HEK293 (cell line): ENCODE data around the gene RASSF3.

Experiments used
- CTCF ChIA-PET: fragments of 350-600 bp; formaldehyde crosslinking; extraction: SDS; loops from one replicate; lab custom pipeline; 2021; ENCODE audit warnings: antibody characterized with exemption; lab: Yijun Ruan, JAX
- POLR2A ChIA-PET: fragments of 300-600 bp; formaldehyde crosslinking; extraction: SDS; loops from one replicate; lab custom pipeline; 2020; ENCODE audit warnings: antibody characterized with exemption, inconsistent platforms; lab: Yijun Ruan, JAX
- H3K27ac ChIP-seq: fragments of 200-500 bp; sonication (Bioruptor generic); 2 replicates; pipeline ENCODE4 v1.5.1; 2014; ENCODE audit warnings: low read depth, low read length, control low read depth, inconsistent platforms; ENCODE audit errors: extremely low read depth
- H3K36me3 ChIP-seq, 2 experiments: fragments of 200-500 bp in 1 of 2; sonication (Bioruptor generic) in 1 of 2; 1 replicate in 1 of 2; 2 replicates in 1 of 2; pipeline ENCODE4 v1.5.1; 2014 to 2017; ENCODE audit warnings: inconsistent platforms in 2 of 2, low read length in 2 of 2; ENCODE audit not compliant: control insufficient read depth in 2 of 2, insufficient read depth in 1 of 2
- H3K4me1 ChIP-seq: fragments of 200-500 bp; sonication (Bioruptor generic); 2 replicates; pipeline ENCODE4 v1.5.1; 2014; ENCODE audit warnings: mild to moderate bottlenecking, low read length, inconsistent platforms; ENCODE audit not compliant: control insufficient read depth, insufficient read depth
- H3K4me3 ChIP-seq: 2 replicates; pipeline ENCODE4 v1.5.1; 2011; ENCODE audit warnings: low read depth, mild to moderate bottlenecking, control low read depth, low read length, moderate library complexity
- H3K9me3 ChIP-seq: fragments of 200-500 bp; sonication (Bioruptor generic); 2 replicates; pipeline ENCODE4 v1.5.1; 2014; ENCODE audit warnings: low read depth, low read length, inconsistent platforms; ENCODE audit not compliant: control insufficient read depth, insufficient read depth
- BCL6B ChIP-seq: fragments of 450-650 bp; formaldehyde crosslinking; IDR thresholded peaks from 2 replicates; pipeline ENCODE4 v1.5.1; 2017; ENCODE audit warnings: missing biosample characterization, missing genetic modification characterization
- GFI1B ChIP-seq: fragments of 450-650 bp; formaldehyde crosslinking; IDR thresholded peaks from 2 replicates; pipeline ENCODE4 v1.5.1; 2016; ENCODE audit warnings: missing biosample characterization, missing genetic modification characterization
- GLIS1 ChIP-seq: fragments of 450-650 bp; formaldehyde crosslinking; IDR thresholded peaks from 2 replicates; pipeline ENCODE4 v1.5.1; 2016; ENCODE audit warnings: missing biosample characterization, missing genetic modification characterization
- KLF8 ChIP-seq: fragments of 450-650 bp; formaldehyde crosslinking; IDR thresholded peaks from 2 replicates; pipeline ENCODE4 v1.5.1; 2016; ENCODE audit warnings: missing biosample characterization, missing genetic modification characterization
- KLF9 ChIP-seq: fragments of 450-650 bp; formaldehyde crosslinking; IDR thresholded peaks from 2 replicates; pipeline ENCODE4 v1.5.1; 2016; ENCODE audit warnings: missing biosample characterization, missing genetic modification characterization, low read depth
- PRDM2 ChIP-seq: fragments of 450-650 bp; formaldehyde crosslinking; IDR thresholded peaks from 2 replicates; pipeline ENCODE4 v1.5.1; 2016; ENCODE audit warnings: missing biosample characterization, missing genetic modification characterization, borderline replicate concordance
- ZBTB1 ChIP-seq: fragments of 450-650 bp; formaldehyde crosslinking; IDR thresholded peaks from 2 replicates; pipeline ENCODE4 v1.5.1; 2016; ENCODE audit warnings: missing biosample characterization, missing genetic modification characterization
- ZFP37 ChIP-seq: fragments of 450-650 bp; formaldehyde crosslinking; IDR thresholded peaks from 2 replicates; pipeline ENCODE4 v1.5.1; 2016; ENCODE audit warnings: missing biosample characterization, missing genetic modification characterization
- ZIC2 ChIP-seq: fragments of 450-650 bp; formaldehyde crosslinking; IDR thresholded peaks from 2 replicates; pipeline ENCODE4 v1.5.1; 2016; ENCODE audit warnings: missing biosample characterization, missing genetic modification characterization
- ZNF211 ChIP-seq: fragments of 450-650 bp; formaldehyde crosslinking; IDR thresholded peaks from 2 replicates; pipeline ENCODE4 v1.5.1; 2016; ENCODE audit warnings: low read depth, missing biosample characterization, missing genetic modification characterization
- ZNF335 ChIP-seq: fragments of 450-650 bp; formaldehyde crosslinking; conservative IDR thresholded peaks from 2 replicates; pipeline ENCODE4 v1.5.1; 2016; ENCODE audit warnings: missing biosample characterization, missing genetic modification characterization
- ZNF350 ChIP-seq: fragments of 450-650 bp; formaldehyde crosslinking; IDR thresholded peaks from 2 replicates; pipeline ENCODE4 v1.5.0; 2017; ENCODE audit warnings: missing biosample characterization, mild to moderate bottlenecking, missing genetic modification characterization
- ZNF473 ChIP-seq: fragments of 450-650 bp; formaldehyde crosslinking; IDR thresholded peaks from 2 replicates; pipeline ENCODE4 v1.5.1; 2017; ENCODE audit warnings: missing biosample characterization, missing genetic modification characterization
- ZNF571 ChIP-seq: fragments of 450-650 bp; formaldehyde crosslinking; IDR thresholded peaks from 2 replicates; pipeline ENCODE4 v1.5.0; 2017; ENCODE audit warnings: missing biosample characterization, missing genetic modification characterization
- ZNF596 ChIP-seq: fragments of 450-650 bp; IDR thresholded peaks from 2 replicates; pipeline ENCODE4 v1.5.0; 2018; ENCODE audit warnings: missing biosample characterization, mild to moderate bottlenecking, missing genetic modification characterization, moderate library complexity
- ZNF654 ChIP-seq: fragments of 450-650 bp; formaldehyde crosslinking; IDR thresholded peaks from 2 replicates; pipeline ENCODE4 v1.5.1; 2016; ENCODE audit warnings: low read depth, missing biosample characterization, missing genetic modification characterization
- ZNF658 ChIP-seq: fragments of 450-650 bp; formaldehyde crosslinking; IDR thresholded peaks from 2 replicates; pipeline ENCODE4; 2016; ENCODE audit warnings: missing biosample characterization, missing genetic modification characterization
- ZNF670 ChIP-seq: fragments of 450-650 bp; formaldehyde crosslinking; IDR thresholded peaks from 2 replicates; pipeline ENCODE4 v1.5.1; 2016; ENCODE audit warnings: missing biosample characterization, missing genetic modification characterization, low read depth
- ZNF707 ChIP-seq: fragments of 450-650 bp; formaldehyde crosslinking; IDR thresholded peaks from 2 replicates; pipeline ENCODE4 v1.5.1; 2016; ENCODE audit warnings: missing biosample characterization, missing genetic modification characterization
- ZNF830 ChIP-seq: fragments of 450-650 bp; IDR thresholded peaks from 2 replicates; pipeline ENCODE4 v1.5.0; 2018; ENCODE audit warnings: missing biosample characterization, missing genetic modification characterization, low read depth, mild to moderate bottlenecking, moderate library complexity
- TF ChIP-seq, protein P1 (sequence below): fragments of 450-650 bp; formaldehyde crosslinking; IDR thresholded peaks from 2 replicates; pipeline ENCODE4 v1.5.1; 2016; ENCODE audit warnings: missing biosample characterization, missing genetic modification characterization
- TF ChIP-seq, protein P2 (sequence below): fragments of 450-650 bp; formaldehyde crosslinking; conservative IDR thresholded peaks from 2 replicates; pipeline ENCODE4 v1.5.1; 2016; ENCODE audit warnings: low read depth, missing biosample characterization, missing genetic modification characterization

The RASSF3 gene

DNA sequence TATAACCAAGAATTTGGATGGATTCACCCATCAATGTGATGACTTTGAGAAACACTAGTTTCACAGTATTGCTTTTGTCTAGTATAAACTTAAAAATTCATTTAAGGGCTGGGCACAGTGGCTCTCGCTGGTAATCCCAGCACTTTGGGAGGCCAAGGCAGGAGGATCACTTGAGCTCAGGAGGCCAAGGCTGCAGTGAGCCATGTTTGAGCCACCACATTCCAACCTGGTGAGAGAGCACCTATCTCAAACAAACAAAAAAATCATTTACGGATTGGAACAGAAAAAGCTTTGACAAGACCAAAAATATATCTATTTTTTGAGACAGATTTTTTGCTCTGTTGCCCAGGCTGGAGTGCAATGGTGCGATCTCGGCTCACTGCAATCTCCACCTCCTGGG, 121.4 kb downstream of the RASSF3 start:
- no peaks in the 10 kb centered on the region for H3K9me3 ChIP-seq
- H3K4me1 ChIP-seq: no peaks in the 10 kb centered on the region
- no peak overlapping the region for H3K4me3 ChIP-seq
- CTCF ChIA-PET: interaction anchor here (0.6 kb wide), 1 partner anchor 28 kb away, joined by 3 read pairs; no protein-coding TSS in a partner anchor
- no peak for TF ChIP-seq ZNF473
- no peak for TF ChIP-seq ZBTB1 (tag by site-specific recombination)
- no peak for TF ChIP-seq ZNF654 (tag by site-specific recombination)
- TF ChIP-seq ZNF335 (tag by site-specific recombination): no peak
- TF ChIP-seq ZNF596 (tag by site-specific recombination): no peak
- TF ChIP-seq BCL6B (tag by site-specific recombination): no peak
- TF ChIP-seq ZIC2 (tag by site-specific recombination): no peak
- TF ChIP-seq ZNF211 (tag by site-specific recombination): no peak
- no peak for TF ChIP-seq KLF8
- TF ChIP-seq ZFP37: no peak
- TF ChIP-seq ZNF571: no peak
- TF ChIP-seq GLIS1 (tag by site-specific recombination): no peak
- no peak for TF ChIP-seq ZNF830 (tag by site-specific recombination)
- TF ChIP-seq ZNF670: no peak
- no peak for TF ChIP-seq KLF9 (tag by site-specific recombination)
- no peak for TF ChIP-seq ZNF707 (tag by site-specific recombination)
- H3K27ac ChIP-seq: no peak overlapping the region
- POLR2A ChIA-PET: no interaction called here
- peaks cover 4 to 39% of the 10 kb centered on the region in 2 experiments for H3K36me3 ChIP-seq

DNA sequence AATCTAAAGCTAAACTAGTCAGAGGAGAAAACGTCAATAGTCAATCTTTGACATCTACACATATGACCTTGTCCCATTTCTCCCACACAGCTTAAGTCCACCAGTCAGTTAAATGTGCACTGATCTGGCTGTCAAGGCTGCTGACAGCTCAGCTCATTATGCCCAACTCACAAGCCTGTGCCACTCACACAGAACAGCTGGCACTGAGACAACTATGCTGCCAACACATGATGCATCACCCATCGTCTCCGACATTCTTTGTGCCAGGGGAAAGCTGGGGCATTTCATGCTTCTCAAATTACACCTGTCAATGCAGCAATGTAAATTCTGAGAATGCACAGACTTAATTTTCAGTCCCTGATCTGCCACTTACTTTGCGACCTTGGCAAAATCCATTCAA, 123.6 kb downstream of the RASSF3 start:
- Histone ChIP-seq H3K36me3 (peaks cover 4 to 53% of the 10 kb centered on the region in 2 experiments), H3K4me3 (no peak overlapping the region), H3K27ac (no peak overlapping the region), H3K9me3 (no peaks in the 10 kb centered on the region), H3K4me1 (no peaks in the 10 kb centered on the region)
- CTCF ChIA-PET: interaction anchor here (0.6 to 1.3 kb wide), 2 partner anchors 62 to 175 kb away, joined by 4 read pairs; no protein-coding TSS in a partner anchor
- POLR2A ChIA-PET: no interaction called here
- no peak for TF ChIP-seq PRDM2 (tag by site-specific recombination)
- no peak for TF ChIP-seq ZNF658 (tag by site-specific recombination)
- no peak for TF ChIP-seq GFI1B (tag by site-specific recombination)
- TF ChIP-seq, protein P1, sequence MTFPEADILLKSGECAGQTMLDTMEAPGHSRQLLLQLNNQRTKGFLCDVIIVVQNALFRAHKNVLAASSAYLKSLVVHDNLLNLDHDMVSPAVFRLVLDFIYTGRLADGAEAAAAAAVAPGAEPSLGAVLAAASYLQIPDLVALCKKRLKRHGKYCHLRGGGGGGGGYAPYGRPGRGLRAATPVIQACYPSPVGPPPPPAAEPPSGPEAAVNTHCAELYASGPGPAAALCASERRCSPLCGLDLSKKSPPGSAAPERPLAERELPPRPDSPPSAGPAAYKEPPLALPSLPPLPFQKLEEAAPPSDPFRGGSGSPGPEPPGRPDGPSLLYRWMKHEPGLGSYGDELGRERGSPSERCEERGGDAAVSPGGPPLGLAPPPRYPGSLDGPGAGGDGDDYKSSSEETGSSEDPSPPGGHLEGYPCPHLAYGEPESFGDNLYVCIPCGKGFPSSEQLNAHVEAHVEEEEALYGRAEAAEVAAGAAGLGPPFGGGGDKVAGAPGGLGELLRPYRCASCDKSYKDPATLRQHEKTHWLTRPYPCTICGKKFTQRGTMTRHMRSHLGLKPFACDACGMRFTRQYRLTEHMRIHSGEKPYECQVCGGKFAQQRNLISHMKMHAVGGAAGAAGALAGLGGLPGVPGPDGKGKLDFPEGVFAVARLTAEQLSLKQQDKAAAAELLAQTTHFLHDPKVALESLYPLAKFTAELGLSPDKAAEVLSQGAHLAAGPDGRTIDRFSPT (tag by site-specific recombination): no peak
- TF ChIP-seq, protein P2, sequence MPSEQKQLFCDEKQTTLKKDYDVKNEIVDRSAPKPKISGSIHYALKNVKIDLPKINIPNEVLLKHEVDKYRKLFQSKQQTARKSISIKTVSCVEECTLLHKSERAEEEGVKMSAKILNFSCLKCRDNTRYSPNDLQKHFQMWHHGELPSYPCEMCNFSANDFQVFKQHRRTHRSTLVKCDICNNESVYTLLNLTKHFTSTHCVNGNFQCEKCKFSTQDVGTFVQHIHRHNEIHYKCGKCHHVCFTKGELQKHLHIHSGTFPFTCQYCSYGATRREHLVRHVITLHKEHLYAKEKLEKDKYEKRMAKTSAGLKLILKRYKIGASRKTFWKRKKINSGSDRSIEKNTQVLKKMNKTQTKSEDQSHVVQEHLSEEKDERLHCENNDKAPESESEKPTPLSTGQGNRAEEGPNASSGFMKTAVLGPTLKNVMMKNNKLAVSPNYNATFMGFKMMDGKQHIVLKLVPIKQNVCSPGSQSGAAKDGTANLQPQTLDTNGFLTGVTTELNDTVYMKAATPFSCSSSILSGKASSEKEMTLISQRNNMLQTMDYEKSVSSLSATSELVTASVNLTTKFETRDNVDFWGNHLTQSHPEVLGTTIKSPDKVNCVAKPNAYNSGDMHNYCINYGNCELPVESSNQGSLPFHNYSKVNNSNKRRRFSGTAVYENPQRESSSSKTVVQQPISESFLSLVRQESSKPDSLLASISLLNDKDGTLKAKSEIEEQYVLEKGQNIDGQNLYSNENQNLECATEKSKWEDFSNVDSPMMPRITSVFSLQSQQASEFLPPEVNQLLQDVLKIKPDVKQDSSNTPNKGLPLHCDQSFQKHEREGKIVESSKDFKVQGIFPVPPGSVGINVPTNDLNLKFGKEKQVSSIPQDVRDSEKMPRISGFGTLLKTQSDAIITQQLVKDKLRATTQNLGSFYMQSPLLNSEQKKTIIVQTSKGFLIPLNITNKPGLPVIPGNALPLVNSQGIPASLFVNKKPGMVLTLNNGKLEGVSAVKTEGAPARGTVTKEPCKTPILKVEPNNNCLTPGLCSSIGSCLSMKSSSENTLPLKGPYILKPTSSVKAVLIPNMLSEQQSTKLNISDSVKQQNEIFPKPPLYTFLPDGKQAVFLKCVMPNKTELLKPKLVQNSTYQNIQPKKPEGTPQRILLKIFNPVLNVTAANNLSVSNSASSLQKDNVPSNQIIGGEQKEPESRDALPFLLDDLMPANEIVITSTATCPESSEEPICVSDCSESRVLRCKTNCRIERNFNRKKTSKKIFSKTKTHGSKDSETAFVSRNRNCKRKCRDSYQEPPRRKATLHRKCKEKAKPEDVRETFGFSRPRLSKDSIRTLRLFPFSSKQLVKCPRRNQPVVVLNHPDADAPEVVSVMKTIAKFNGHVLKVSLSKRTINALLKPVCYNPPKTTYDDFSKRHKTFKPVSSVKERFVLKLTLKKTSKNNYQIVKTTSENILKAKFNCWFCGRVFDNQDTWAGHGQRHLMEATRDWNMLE: no peak
- no peak for TF ChIP-seq ZNF350 (tag by site-specific recombination)
